Astrocyte (in vitro differentiated cells and primary cell): ENCODE measurements around the gene RPP40. TPM values are rescaled to one million over a fixed set of nuclear protein-coding genes. Genes with fewer than 3 reads are reported as not detected.
"Not testable (repeated sequence)": the region's sequence is repeated elsewhere in the genome, so short reads cannot be mapped to it uniquely, and the experiment has no call there.

Experiments
- DNase-seq: peaks from one replicate; pipeline ENCODE4 v3.0.0-alpha.2; 2010; ENCODE audit warnings: low read depth
- FAIRE-seq: peaks from 2 replicates; lab custom pipeline; 2011; peaks lifted over from hg19 to GRCh38; lab: Jason Lieb, UNC
- H2AFZ ChIP-seq: 2 replicates; pipeline ENCODE4 v1.6.0; 2012; ENCODE audit warnings: low read depth, low read length, inconsistent platforms
- H3K27ac ChIP-seq: 2 replicates; pipeline ENCODE4 v1.5.1; 2011; ENCODE audit warnings: low read depth, low read length, inconsistent platforms
- H3K27me3 ChIP-seq: 2 replicates; pipeline ENCODE4 v1.6.0; 2011; ENCODE audit warnings: low read length, inconsistent platforms; ENCODE audit not compliant: insufficient read depth
- H3K36me3 ChIP-seq: 2 replicates; pipeline ENCODE4 v1.5.1; 2011; ENCODE audit warnings: low read length, inconsistent platforms; ENCODE audit not compliant: insufficient read depth
- H3K4me1 ChIP-seq: 2 replicates; pipeline ENCODE4 v1.5.1; 2011; ENCODE audit warnings: low read length, inconsistent platforms; ENCODE audit not compliant: insufficient read depth
- H3K4me2 ChIP-seq: 2 replicates; pipeline ENCODE4 v1.6.0; 2012; ENCODE audit warnings: low read length, inconsistent platforms
- H3K4me3 ChIP-seq: 2 replicates; pipeline ENCODE4 v1.5.1; 2011; ENCODE audit warnings: low read depth, mild to moderate bottlenecking, low read length, inconsistent platforms; ENCODE audit not compliant: insufficient read depth
- H3K79me2 ChIP-seq: 2 replicates; pipeline ENCODE4 v1.6.0; 2012; ENCODE audit warnings: mild to moderate bottlenecking, low read length, inconsistent platforms; ENCODE audit not compliant: insufficient read depth
- H3K9ac ChIP-seq: 2 replicates; pipeline ENCODE4 v1.6.0; 2012; ENCODE audit warnings: mild to moderate bottlenecking, low read length, inconsistent platforms
- H3K9me3 ChIP-seq: 2 replicates; pipeline ENCODE4 v1.5.1; 2012; ENCODE audit warnings: low read depth, mild to moderate bottlenecking, low read length, inconsistent platforms; ENCODE audit not compliant: insufficient read depth
- H4K20me1 ChIP-seq: 2 replicates; pipeline ENCODE4 v1.6.0; 2012; ENCODE audit warnings: low read length, inconsistent platforms; ENCODE audit not compliant: insufficient read depth
- H3K27ac Mint-ChIP-seq: one replicate; pipeline ENCODE4 v1.8.0; 2021; ENCODE audit warnings: mild to moderate bottlenecking, mixed read lengths; ENCODE audit not compliant: unreplicated experiment
- H3K27me3 Mint-ChIP-seq: one replicate; pipeline ENCODE4 v1.8.0; 2021; ENCODE audit warnings: low read depth, mixed read lengths; ENCODE audit not compliant: unreplicated experiment
- H3K36me3 Mint-ChIP-seq: one replicate; pipeline ENCODE4 v1.8.0; 2021; ENCODE audit warnings: low read depth, mixed read lengths; ENCODE audit not compliant: unreplicated experiment
- H3K4me1 Mint-ChIP-seq: one replicate; pipeline ENCODE4 v1.8.0; 2021; ENCODE audit warnings: low read depth, mixed read lengths; ENCODE audit not compliant: unreplicated experiment
- H3K4me3 Mint-ChIP-seq: one replicate; pipeline ENCODE4 v1.8.0; 2021; ENCODE audit warnings: mild to moderate bottlenecking, moderate library complexity, mixed read lengths; ENCODE audit not compliant: unreplicated experiment
- H3K9me3 Mint-ChIP-seq: one replicate; pipeline ENCODE4 v1.8.0; 2021; ENCODE audit warnings: mild to moderate bottlenecking, mixed read lengths; ENCODE audit not compliant: unreplicated experiment
- CTCF ChIP-seq: IDR thresholded peaks from 2 replicates; pipeline ENCODE4 v1.5.1; 2011; ENCODE audit warnings: low read depth, mild to moderate bottlenecking, inconsistent platforms, low read length, moderate library complexity; ENCODE audit not compliant: insufficient read depth
- EZH2 ChIP-seq: IDR thresholded peaks from 2 replicates; pipeline ENCODE4 v1.6.1; 2012; ENCODE audit warnings: mild to moderate bottlenecking, low read length, inconsistent platforms; ENCODE audit not compliant: insufficient read depth
- total RNA-seq: library from RNA; stranded (reverse); gene quantifications from 2 replicates; pipeline ENCODE4 v1.2.1, GENCODE V29; 2021

The RPP40 gene
- total RNA-seq, 1 donor from 2014 or later: 16.6 TPM

DNA sequence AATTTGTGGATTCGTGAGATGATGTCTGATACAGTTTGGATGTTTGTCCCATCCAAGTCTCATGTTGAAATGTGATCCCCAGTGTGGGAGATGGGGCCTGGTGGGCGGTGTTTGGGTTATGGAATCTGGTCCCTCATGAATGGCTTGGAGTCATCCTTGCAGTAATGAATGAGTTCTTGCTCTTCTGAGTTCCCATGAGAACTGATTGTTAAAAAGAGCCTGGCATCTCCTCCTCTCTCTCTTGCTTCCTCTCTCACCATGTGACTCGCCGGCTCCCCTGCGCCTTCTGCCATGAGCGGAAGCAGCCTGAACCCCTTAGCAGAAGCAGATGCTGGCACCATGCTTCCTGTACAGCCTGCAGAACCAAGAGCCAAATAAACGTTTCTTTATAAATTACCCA is 30.5 kb upstream of the RPP40 start:
- Mint-ChIP-seq H3K4me1 (peaks cover 13% of the 10 kb centered on the region), H3K4me3 (no peak overlapping the region), H3K27me3 (no peaks in the 10 kb centered on the region), H3K9me3 (peaks cover 3% of the 10 kb centered on the region), H3K36me3 (peaks cover 3% of the 10 kb centered on the region), H3K27ac (no peak overlapping the region)
- Histone ChIP-seq H4K20me1 (no peaks in the 10 kb centered on the region), H3K4me2 (no peak overlapping the region), H3K79me2 (no peaks in the 10 kb centered on the region), H3K4me1 (no peaks in the 10 kb centered on the region), H3K9ac (no peak overlapping the region), H2AFZ (no peak overlapping the region), H3K36me3 (no peaks in the 10 kb centered on the region), H3K27ac (no peak overlapping the region), H3K4me3 (no peak overlapping the region), H3K27me3 (no peaks in the 10 kb centered on the region), H3K9me3 (no peaks in the 10 kb centered on the region)
- no peak for DNase-seq
- TF ChIP-seq CTCF (no peak), EZH2 (no peak)
- no peak for FAIRE-seq

DNA sequence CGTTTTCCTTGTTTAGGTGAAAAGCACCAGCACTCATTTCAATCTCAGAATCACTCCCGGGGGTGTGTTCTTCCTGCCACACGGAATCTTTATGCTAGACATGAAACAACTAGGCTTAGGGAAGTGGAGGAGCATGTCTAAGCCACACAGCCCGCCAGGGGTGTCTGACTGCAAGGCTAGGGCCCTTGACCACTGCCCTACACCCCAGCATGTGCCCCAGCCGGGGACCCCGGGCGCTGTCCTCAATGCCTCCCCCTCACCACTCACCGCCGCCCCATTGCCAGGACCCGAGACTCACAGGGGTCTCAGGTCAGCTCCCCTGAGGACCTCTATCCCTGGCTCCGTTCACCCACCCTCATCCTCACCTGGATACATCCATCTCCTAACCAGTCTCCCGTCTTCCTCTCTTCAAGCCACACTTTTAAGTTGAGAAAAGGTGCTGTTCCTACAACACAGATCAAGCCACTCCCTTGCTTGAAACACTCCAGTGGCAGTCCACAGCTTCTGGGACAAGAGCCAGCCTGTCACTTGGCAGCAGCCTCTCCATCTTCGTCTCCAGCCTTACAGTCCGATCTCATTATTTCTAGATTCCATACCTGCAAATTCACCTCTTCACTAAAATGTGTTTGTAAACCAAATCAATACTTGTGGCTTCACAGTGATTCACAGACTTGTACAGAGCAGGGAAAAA is 29.5 kb upstream of the RPP40 start:
- not testable (repeated sequence) for H4K20me1 ChIP-seq, H3K27ac ChIP-seq, H3K27me3 ChIP-seq, H3K9me3 Mint-ChIP-seq, H3K9ac ChIP-seq, H3K4me3 ChIP-seq, H3K36me3 ChIP-seq, FAIRE-seq, H2AFZ ChIP-seq, H3K9me3 ChIP-seq, H3K36me3 Mint-ChIP-seq, H3K27ac Mint-ChIP-seq, H3K4me2 ChIP-seq, H3K79me2 ChIP-seq, DNase-seq, H3K4me3 Mint-ChIP-seq, H3K27me3 Mint-ChIP-seq, H3K4me1 ChIP-seq
- peaks cover 13% of the 10 kb centered on the region for H3K4me1 Mint-ChIP-seq

DNA sequence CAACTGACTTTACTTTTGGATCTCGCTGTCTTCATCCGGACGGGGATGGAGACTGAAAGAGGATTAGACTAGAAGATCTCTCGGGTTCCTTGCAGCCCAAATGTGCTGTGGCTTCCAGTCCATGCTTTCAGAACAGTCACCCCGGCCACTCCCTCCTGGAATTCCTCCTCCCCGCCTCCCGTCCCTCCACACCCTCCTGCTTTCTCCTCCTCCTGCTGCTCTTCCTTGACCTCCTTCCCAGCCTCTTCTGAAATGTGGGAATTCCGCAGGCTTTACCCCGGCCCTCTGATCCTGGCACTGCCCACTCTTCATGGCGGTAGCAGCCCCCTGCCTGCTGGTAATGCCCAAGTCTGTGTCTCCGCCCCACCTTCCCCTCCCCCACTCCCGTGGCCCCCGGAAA is 28.9 kb upstream of the RPP40 start:
- H3K27ac ChIP-seq, H3K9me3 Mint-ChIP-seq, H4K20me1 ChIP-seq, H3K79me2 ChIP-seq, H3K4me3 Mint-ChIP-seq, FAIRE-seq, DNase-seq, H3K9me3 ChIP-seq, H3K27me3 ChIP-seq, H3K9ac ChIP-seq, H3K36me3 Mint-ChIP-seq, H3K27me3 Mint-ChIP-seq, H3K4me3 ChIP-seq, H3K4me1 ChIP-seq, H3K27ac Mint-ChIP-seq, H3K36me3 ChIP-seq: not testable (repeated sequence)
- H3K4me1 Mint-ChIP-seq: peaks cover 13% of the 10 kb centered on the region
- peak overlapping the region; percentile 56 for H2AFZ ChIP-seq
- H3K4me2 ChIP-seq: peak overlapping the region; percentile 58
